Neutrophil (primary cell): ENCODE data around the gene CCDC88C.

Source experiments
- H3K27ac ChIP-seq: fragments of 200-600 bp; sonication (generic); 2 replicates; pipeline ENCODE4 v1.5.1; 2016; ENCODE audit warnings: mild to moderate bottlenecking, moderate library complexity
- H3K27me3 ChIP-seq: fragments of 200-600 bp; sonication (generic); 2 replicates; pipeline ENCODE4 v1.6.0; 2016; ENCODE audit warnings: mild to moderate bottlenecking
- H3K36me3 ChIP-seq: fragments of 200-600 bp; sonication (generic); 2 replicates; pipeline ENCODE4 v1.5.1; 2017
- H3K4me1 ChIP-seq, 2 experiments: fragments of 200-600 bp in 1 of 2; sonication (generic) in 1 of 2; 1 replicate in 1 of 2; 2 replicates in 1 of 2; pipeline versions ENCODE4 v1.5.1 to v1.6.1; 2013 to 2016; ENCODE audit warnings: low read depth in 1 of 2, low read length in 1 of 2, mild to moderate bottlenecking in 1 of 2, moderate library complexity in 1 of 2; ENCODE audit not compliant: control insufficient read depth in 1 of 2, insufficient read depth in 1 of 2
- H3K4me3 ChIP-seq, 2 experiments: fragments of 200-600 bp in 1 of 2; sonication (generic) in 1 of 2; 1 replicate in 1 of 2; 2 replicates in 1 of 2; pipeline ENCODE4 v1.5.1; 2013 to 2016; ENCODE audit warnings: low read depth in 1 of 2, low read length in 1 of 2, mild to moderate bottlenecking in 1 of 2, moderate library complexity in 1 of 2
- H3K9me3 ChIP-seq: fragments of 200-600 bp; sonication (generic); 2 replicates; pipeline ENCODE4 v1.5.1; 2016
- TF ChIP-seq, protein P1 (sequence below): fragments of 200-600 bp; sonication (generic); IDR thresholded peaks from 2 replicates; pipeline ENCODE4 v1.5.1; 2016; ENCODE audit warnings: antibody characterized with exemption

The CCDC88C gene

DNA sequence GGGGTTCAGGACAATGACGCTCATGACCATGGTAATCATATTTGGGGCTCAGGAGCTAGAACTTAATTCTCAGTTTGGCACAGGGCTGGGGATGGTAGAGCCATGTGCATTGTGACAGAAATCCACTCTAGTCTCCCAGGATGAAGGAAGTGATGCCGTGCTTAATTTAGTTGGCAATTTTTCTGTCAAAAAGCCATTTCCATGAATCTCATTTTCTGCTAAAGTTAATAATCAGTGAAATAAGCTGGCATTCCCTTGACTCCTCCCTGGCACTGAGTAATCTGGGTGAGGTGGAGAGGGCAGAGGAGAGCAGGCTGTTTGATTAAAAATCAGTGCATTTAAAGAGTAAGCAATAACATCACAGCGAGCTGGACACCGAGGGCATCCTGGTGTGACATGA lies 128.2 kb downstream of the CCDC88C start:
- TF ChIP-seq, protein P1, sequence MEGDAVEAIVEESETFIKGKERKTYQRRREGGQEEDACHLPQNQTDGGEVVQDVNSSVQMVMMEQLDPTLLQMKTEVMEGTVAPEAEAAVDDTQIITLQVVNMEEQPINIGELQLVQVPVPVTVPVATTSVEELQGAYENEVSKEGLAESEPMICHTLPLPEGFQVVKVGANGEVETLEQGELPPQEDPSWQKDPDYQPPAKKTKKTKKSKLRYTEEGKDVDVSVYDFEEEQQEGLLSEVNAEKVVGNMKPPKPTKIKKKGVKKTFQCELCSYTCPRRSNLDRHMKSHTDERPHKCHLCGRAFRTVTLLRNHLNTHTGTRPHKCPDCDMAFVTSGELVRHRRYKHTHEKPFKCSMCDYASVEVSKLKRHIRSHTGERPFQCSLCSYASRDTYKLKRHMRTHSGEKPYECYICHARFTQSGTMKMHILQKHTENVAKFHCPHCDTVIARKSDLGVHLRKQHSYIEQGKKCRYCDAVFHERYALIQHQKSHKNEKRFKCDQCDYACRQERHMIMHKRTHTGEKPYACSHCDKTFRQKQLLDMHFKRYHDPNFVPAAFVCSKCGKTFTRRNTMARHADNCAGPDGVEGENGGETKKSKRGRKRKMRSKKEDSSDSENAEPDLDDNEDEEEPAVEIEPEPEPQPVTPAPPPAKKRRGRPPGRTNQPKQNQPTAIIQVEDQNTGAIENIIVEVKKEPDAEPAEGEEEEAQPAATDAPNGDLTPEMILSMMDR = no peak
- peaks cover 97% of the 10 kb centered on the region for H3K36me3 ChIP-seq

DNA sequence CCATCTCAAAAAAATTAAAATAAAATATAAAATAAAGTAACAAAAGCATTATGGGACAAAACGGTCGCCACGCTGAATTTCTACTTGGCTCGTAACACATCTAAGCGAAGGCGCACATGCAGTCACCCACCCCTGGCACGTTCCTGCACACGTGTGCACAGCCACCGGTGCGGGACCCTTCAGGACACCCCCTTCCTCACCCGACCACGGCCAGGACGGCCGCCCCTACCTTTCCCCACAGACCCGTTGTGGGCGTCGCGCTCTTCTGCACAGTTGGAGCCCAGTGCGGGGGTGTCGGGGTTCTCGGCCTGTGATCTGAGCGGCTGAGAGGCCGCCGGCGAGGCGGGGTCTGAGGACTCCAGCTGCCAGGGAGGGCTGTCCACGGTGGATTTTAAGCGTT lies 128.7 kb downstream of the CCDC88C start:
- H3K4me3 ChIP-seq = no peak overlapping the region
- H3K27ac ChIP-seq = no peak overlapping the region
- H3K27me3 ChIP-seq = no peaks in the 10 kb centered on the region
- no peaks in the 10 kb centered on the region for H3K9me3 ChIP-seq
- TF ChIP-seq, protein P1 = no peak
- no peaks in the 10 kb centered on the region for H3K4me1 ChIP-seq
- peaks cover 96% of the 10 kb centered on the region for H3K36me3 ChIP-seq

More for the DNA sequence above, 128.2 kb downstream of the CCDC88C start:
- H3K9me3 ChIP-seq = no peaks in the 10 kb centered on the region
- H3K4me3 ChIP-seq = no peak overlapping the region
- no peak overlapping the region for H3K27ac ChIP-seq
- H3K27me3 ChIP-seq = no peaks in the 10 kb centered on the region
- H3K4me1 ChIP-seq = no peaks in the 10 kb centered on the region

DNA sequence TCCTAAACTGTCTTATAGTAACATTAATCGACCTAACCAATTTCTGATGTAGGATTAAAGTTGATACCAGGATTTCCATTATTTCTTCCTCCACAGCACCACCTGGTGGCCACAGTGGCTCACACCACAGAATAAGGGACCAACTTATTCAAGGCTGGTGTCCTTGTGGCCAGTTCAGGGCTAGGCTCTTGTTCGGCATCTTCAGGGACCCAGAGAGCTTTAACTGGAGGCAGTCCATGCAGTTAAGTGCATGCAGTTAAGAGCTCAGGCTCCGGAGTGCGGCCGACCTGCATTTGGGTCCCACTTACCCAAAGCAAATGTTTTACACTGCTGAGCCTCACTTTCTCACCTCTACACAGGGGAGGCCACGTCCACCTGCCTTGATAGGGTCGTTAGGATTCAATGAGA lies 131.1 kb downstream of the CCDC88C start:
- H3K27ac ChIP-seq = no peak overlapping the region

DNA sequence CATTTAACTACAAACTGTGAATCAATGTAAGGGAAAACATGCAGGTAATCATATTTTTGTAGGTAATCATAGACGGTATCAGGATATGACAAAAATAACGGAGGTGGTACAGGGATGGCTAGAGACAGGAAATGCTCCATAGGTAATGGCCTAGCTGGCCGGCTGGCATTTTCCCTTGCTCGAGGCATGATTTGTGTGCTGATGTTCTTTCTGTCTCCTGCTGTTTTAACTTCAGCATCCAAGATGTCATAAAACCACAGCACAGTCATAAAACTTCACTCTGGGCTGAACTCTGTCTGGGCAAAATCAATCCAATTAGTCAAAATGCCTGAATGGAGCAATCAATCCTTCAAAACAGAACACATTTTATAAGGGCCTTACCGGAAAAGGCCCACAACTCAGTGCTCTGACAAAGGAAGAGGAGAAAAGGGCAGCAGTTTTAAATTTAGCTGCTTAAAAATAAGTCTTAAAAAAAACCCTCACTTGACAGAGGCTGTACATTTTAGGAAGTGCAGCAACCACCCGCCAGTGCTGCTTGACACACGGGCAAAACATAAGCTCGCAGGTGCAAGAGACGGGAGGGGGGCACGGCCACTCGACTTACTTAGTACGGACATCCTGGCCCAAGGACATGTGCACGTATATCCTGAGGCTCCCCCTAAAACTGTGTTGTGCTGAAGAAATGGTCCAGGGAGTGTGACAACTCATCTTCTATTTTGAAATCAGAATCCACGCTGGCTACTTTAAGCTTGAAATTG lies 132.7 kb downstream of the CCDC88C start:
- Histone ChIP-seq H3K4me1 (no peaks in the 10 kb centered on the region), H3K27me3 (no peaks in the 10 kb centered on the region), H3K9me3 (no peaks in the 10 kb centered on the region), H3K4me3 (no peak overlapping the region), H3K27ac (no peak overlapping the region), H3K36me3 (peaks cover 97% of the 10 kb centered on the region)
- TF ChIP-seq, protein P1 = no peak

More for the DNA sequence above, 131.1 kb downstream of the CCDC88C start:
- Histone ChIP-seq H3K4me1 (no peaks in the 10 kb centered on the region), H3K36me3 (peaks cover 97% of the 10 kb centered on the region), H3K27me3 (no peaks in the 10 kb centered on the region), H3K4me3 (no peak overlapping the region), H3K9me3 (no peaks in the 10 kb centered on the region)
- TF ChIP-seq, protein P1 = peak; percentile 87

DNA sequence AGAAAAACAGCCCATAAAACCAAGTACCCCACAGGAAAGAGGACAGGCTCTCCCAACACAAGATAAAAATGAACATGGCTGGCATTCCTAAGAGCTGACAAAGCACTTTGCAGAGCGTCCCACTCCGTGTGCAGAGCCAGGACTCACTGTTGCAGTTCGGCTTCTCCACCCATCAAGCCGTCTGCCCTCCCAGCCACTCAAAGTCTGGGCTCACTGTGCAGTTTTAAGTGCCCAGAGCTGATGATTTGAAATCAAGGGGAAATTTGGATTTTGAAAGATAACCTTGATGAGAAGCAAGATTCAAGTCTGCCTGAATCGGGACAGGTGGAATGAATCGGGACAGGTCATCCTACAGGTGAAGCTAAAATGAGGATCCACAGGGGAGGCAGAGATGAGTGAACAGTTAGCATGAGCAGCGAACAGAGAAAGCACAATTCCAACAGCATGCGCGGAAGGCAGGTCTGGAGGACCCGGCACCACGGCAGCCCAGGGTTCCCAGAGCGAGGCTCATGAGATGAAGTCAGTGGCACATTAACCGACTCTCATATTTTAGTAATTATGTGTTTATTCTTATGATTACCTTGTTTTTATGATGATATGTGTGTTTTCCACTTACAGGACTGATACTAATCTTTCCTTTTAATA lies 133.4 kb downstream of the CCDC88C start:
- Histone ChIP-seq H3K4me1 (no peaks in the 10 kb centered on the region), H3K27ac (no peak overlapping the region), H3K9me3 (no peaks in the 10 kb centered on the region), H3K4me3 (no peak overlapping the region), H3K27me3 (no peaks in the 10 kb centered on the region), H3K36me3 (peaks cover 97% of the 10 kb centered on the region)
- TF ChIP-seq, protein P1 = no peak
